B cell (primary cell): ENCODE measurements around the gene ABR. TPM values are rescaled to one million over a fixed set of nuclear protein-coding genes. Genes with fewer than 3 reads are reported as not detected.

Experiments
- ATAC-seq: fragments of 200-7000 bp; cut with Tn5 transposase; one replicate; pipeline ENCODE4 v1.10.0; 2021; ENCODE audit warnings: low read depth, mild to moderate bottlenecking, moderate number of reproducible peaks, moderate library complexity
- CTCF ChIA-PET: fragments of 350-600 bp; sonication (Branson Sonifier 250); formaldehyde crosslinking; loops from one replicate; lab custom pipeline; 2021; ENCODE audit warnings: antibody characterized with exemption, inconsistent platforms; lab: Charles Lee
- POLR2A ChIA-PET: fragments of 350-600 bp; sonication (Branson Sonifier 250); formaldehyde crosslinking; loops from one replicate; lab custom pipeline; 2021; ENCODE audit warnings: antibody characterized with exemption; lab: Charles Lee
- DNase-seq: peaks from one replicate; pipeline ENCODE4 v3.0.0; 2013
- H2AFZ ChIP-seq: 2 replicates; pipeline ENCODE4 v1.6.1; 2012; ENCODE audit warnings: mild to moderate bottlenecking, low read depth, low read length; ENCODE audit not compliant: insufficient read depth, poor library complexity, severe bottlenecking
- H3K27ac ChIP-seq, 2 donors: 1 replicate in 1 of 2; 2 replicates in 1 of 2; pipeline ENCODE4 v1.5.1; 2012 to 2013; ENCODE audit warnings: low read length in 2 of 2, mild to moderate bottlenecking in 2 of 2, moderate library complexity in 1 of 2
- H3K27me3 ChIP-seq, 4 experiments: fragments of 200-600 bp in 1 of 4; sonication (generic) in 1 of 4; replicated peaks in 1 of 4; 1 replicate in 2 of 4; 2 replicates in 2 of 4; pipeline versions ENCODE4 v1.6.1 to v1.7.0; 2013 to 2016; ENCODE audit warnings: low read length in 3 of 4, mild to moderate bottlenecking in 2 of 4, mixed read lengths in 1 of 4, moderate library complexity in 1 of 4; ENCODE audit not compliant: insufficient read depth in 4 of 4, control insufficient read depth in 3 of 4; ENCODE audit errors: control extremely low read depth in 1 of 4
- H3K36me3 ChIP-seq, 2 experiments: replicated peaks in 1 of 2; 1 replicate in 1 of 2; 2 replicates in 1 of 2; pipeline versions ENCODE4 v1.6.1 to v1.7.1; 2013; ENCODE audit warnings: low read length in 1 of 2; ENCODE audit not compliant: insufficient read depth in 2 of 2, control insufficient read depth in 1 of 2; ENCODE audit errors: control extremely low read depth in 1 of 2, extremely low read depth in 1 of 2
- H3K4me1 ChIP-seq, 2 donors: fragments of 200-600 bp in 1 of 2; sonication (generic) in 1 of 2; 1 replicate in 1 of 2; 2 replicates in 1 of 2; pipeline versions ENCODE4 v1.5.1 to v1.6.1; 2013 to 2017; ENCODE audit warnings: low read length in 2 of 2; ENCODE audit not compliant: control insufficient read depth in 2 of 2, insufficient read depth in 2 of 2
- H3K4me2 ChIP-seq: replicated peaks from 2 replicates; pipeline ENCODE3; 2012; ENCODE audit warnings: mild to moderate bottlenecking, low read depth, low read length; ENCODE audit not compliant: poor library complexity, severe bottlenecking
- H3K4me3 ChIP-seq, 5 experiments: fragments of 200-600 bp in 1 of 5; sonication (generic) in 1 of 5; 1 replicate in 3 of 5; 2 replicates in 2 of 5; pipeline versions ENCODE4 v1.5.1 to v1.7.0; 2011 to 2016; ENCODE audit warnings: low read length in 4 of 5, mild to moderate bottlenecking in 4 of 5, low read depth in 2 of 5, control low read depth in 1 of 5, moderate library complexity in 1 of 5; ENCODE audit not compliant: insufficient read depth in 1 of 5; ENCODE audit errors: control extremely low read depth in 1 of 5, extremely low read depth in 1 of 5
- H3K79me2 ChIP-seq: fragments of 200-600 bp; sonication (generic); one replicate; pipeline ENCODE4 v1.6.0; 2016; ENCODE audit warnings: low read length; ENCODE audit not compliant: control insufficient read depth, insufficient read depth
- H3K9ac ChIP-seq: fragments of 200-600 bp; sonication (generic); 2 replicates; pipeline ENCODE4 v1.6.1; 2017; ENCODE audit warnings: mild to moderate bottlenecking, low read length, moderate library complexity
- H3K9me3 ChIP-seq, 3 donors: one replicate each; pipeline versions ENCODE4 v1.6.1 to v1.7.1; 2013; ENCODE audit warnings: low read length in 2 of 3; ENCODE audit not compliant: control insufficient read depth in 2 of 3, insufficient read depth in 1 of 3; ENCODE audit errors: control extremely low read depth in 1 of 3
- H4K20me1 ChIP-seq: 2 replicates; pipeline ENCODE4 v1.6.0; 2012; ENCODE audit warnings: mild to moderate bottlenecking, low read length; ENCODE audit not compliant: insufficient read depth, control insufficient read depth, poor library complexity, severe bottlenecking
- H3K27ac Mint-ChIP-seq: one replicate; pipeline ENCODE4 v1.8.0; 2021; ENCODE audit warnings: mixed read lengths
- H3K27me3 Mint-ChIP-seq: one replicate; pipeline ENCODE4 v1.8.0; 2021; ENCODE audit warnings: mixed read lengths
- H3K4me1 Mint-ChIP-seq: one replicate; pipeline ENCODE4 v1.8.0; 2021; ENCODE audit warnings: mixed read lengths
- H3K4me3 Mint-ChIP-seq: one replicate; pipeline ENCODE4 v1.8.0; 2021; ENCODE audit warnings: mixed read lengths
- H3K9me3 Mint-ChIP-seq: one replicate; pipeline ENCODE4 v1.8.0; 2022; ENCODE audit warnings: mixed read lengths; ENCODE audit not compliant: insufficient read depth
- EZH2 ChIP-seq: IDR thresholded peaks from 2 replicates; pipeline ENCODE4 v1.6.1; 2012; ENCODE audit warnings: borderline replicate concordance, low read depth, mild to moderate bottlenecking, moderate library complexity, low read length; ENCODE audit not compliant: insufficient read depth, poor library complexity, severe bottlenecking
- WGBS: methylation state at CpG from one replicate; pipeline ENCODE4 v1.1.5; 2013; ENCODE audit warnings: missing lambda C conversion rate; ENCODE audit not compliant: insufficient coverage; 5-methylcytosine and 5-hydroxymethylcytosine counted together
- intact Hi-C: fragments of 100-400 bp; cut with micrococcal nuclease; formaldehyde crosslinking; loops from one replicate; pipeline ENCODE4 v1.10.0; 2022
- polyA plus RNA-seq: library from polyadenylated mRNA; depleted of rRNA; stranded (reverse); fragments of >200 nt; gene quantifications from 2 replicates; pipeline ENCODE4 v1.2.3, GENCODE V29; 2012
- total RNA-seq, 2 donors: library from RNA; stranded (reverse); fragments of 120-200 nt in 1 of 2; gene quantifications; 1 replicate in 1 of 2; 2 replicates in 1 of 2; pipeline versions ENCODE4 v1.2.3 to v1.2.4, GENCODE V29; 2013 to 2022
- TF ChIP-seq, protein P1 (sequence below): fragments of 200-600 bp; IDR thresholded peaks from one replicate; pipeline ENCODE4 v1.8.0; 2022; ENCODE audit warnings: antibody characterized with exemption, mild to moderate bottlenecking

Gene ABR
- total and polyA plus RNA-seq, 2 donors (not counting 1 experiment from before 2014, with no cell fraction given) = 79.8 to 262 TPM

DNA sequence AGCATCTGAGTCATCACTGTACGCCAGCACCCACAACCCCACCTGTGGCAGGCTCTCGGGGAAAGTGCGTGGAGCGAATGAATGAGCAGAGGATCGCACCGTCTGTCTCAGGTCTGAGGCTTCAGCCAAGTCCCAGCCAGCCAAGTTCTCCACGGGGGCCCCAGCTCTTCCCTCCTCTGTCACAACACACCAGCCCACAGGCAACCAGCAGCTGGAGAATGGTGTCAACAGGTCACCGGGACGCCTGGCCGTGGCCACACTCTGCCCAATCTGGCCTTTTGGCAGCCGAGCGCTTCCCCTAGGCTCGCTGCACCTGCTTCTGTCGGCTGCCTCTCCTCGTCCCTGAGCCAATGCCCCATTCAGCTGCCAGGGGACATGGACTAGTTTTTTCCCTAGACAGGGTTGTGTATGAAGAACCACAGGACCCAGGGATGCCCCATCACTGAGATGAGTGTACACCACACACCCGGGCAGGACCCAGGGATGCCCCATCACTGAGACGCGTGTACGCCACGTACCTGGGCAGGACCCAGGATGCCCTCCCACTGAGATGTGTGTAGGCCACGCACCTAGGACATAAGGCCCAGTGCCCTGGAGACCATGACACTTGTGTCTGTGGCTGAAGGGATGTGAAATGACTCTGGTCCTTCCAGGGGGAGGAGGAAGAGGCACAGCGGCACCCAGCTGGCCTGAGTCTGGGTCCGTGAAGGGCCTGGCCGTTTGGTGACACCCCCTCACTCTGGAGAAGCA lies 52.8 kb downstream of the ABR start:
- Histone ChIP-seq H3K4me3 (no peak overlapping the region), H3K9me3 (peaks cover 0 to 14% (median 3%) of the 10 kb centered on the region in 3 donors), H3K4me1 (peaks cover 12% of the 10 kb centered on the region in 2 donors), H3K27me3 (no peaks in the 10 kb centered on the region), H4K20me1 (peaks cover 90% of the 10 kb centered on the region), H2AFZ (no peak overlapping the region), H3K4me2 (no peak overlapping the region), H3K27ac (no peak overlapping the region), H3K36me3 (peaks cover 2 to 9% of the 10 kb centered on the region in 2 experiments), H3K9ac (no peak overlapping the region), H3K79me2 (peaks cover 74% of the 10 kb centered on the region)
- H3K4me3 Mint-ChIP-seq = no peak overlapping the region
- ATAC-seq (no peak), DNase-seq (no peak)
- intact Hi-C loops = no loop called here
- CTCF ChIA-PET = interaction anchor here (1.6 kb wide), 1 partner anchor 61 kb away, joined by 4 read pairs; no protein-coding TSS in a partner anchor
- 86% methylated on average over 21 of the region's 24 CpGs for WGBS
- no peak overlapping the region for H3K27ac Mint-ChIP-seq
- no peaks in the 10 kb centered on the region for H3K9me3 Mint-ChIP-seq
- TF ChIP-seq, protein P1, sequence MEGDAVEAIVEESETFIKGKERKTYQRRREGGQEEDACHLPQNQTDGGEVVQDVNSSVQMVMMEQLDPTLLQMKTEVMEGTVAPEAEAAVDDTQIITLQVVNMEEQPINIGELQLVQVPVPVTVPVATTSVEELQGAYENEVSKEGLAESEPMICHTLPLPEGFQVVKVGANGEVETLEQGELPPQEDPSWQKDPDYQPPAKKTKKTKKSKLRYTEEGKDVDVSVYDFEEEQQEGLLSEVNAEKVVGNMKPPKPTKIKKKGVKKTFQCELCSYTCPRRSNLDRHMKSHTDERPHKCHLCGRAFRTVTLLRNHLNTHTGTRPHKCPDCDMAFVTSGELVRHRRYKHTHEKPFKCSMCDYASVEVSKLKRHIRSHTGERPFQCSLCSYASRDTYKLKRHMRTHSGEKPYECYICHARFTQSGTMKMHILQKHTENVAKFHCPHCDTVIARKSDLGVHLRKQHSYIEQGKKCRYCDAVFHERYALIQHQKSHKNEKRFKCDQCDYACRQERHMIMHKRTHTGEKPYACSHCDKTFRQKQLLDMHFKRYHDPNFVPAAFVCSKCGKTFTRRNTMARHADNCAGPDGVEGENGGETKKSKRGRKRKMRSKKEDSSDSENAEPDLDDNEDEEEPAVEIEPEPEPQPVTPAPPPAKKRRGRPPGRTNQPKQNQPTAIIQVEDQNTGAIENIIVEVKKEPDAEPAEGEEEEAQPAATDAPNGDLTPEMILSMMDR = no peak
- TF ChIP-seq EZH2 = no peak
- H3K4me1 Mint-ChIP-seq = peaks cover 16% of the 10 kb centered on the region
- no peaks in the 10 kb centered on the region for H3K27me3 Mint-ChIP-seq
- POLR2A ChIA-PET = no interaction called here

DNA sequence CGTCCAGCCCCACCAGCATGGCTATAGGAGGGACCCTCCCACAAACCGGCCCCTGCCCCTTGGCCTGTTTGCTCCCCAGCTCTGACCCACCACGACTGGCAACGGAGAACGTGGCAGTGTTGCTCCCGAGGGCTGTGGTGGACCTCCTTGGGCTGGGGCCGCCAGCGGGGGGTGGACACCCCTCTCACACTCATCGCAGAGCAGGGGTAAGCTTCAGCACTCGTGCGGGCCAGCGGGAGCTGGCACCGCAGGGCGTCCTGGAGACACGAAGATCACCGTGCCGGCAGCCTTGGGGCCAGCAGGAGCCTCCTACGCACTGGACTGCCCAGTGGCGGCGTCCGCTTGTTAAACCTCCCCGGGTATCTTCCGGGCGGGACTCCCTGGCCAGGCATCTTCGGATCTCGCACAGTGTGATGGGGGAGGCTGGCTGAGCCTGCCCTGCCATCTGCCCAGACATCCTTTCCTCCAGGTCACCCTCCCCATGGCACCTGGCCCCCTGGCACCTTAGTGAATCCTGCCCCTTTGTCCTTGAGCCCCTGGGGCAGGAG lies 53.5 kb downstream of the ABR start:
- peaks cover 0 to 14% (median 3%) of the 10 kb centered on the region in 3 donors for H3K9me3 ChIP-seq
- no peak overlapping the region for H3K27ac ChIP-seq
- H2AFZ ChIP-seq = no peak overlapping the region
- no peak overlapping the region for H3K4me3 ChIP-seq
- TF ChIP-seq EZH2 = no peak
- TF ChIP-seq, protein P1 = no peak
- Mint-ChIP-seq H3K4me3 (no peak overlapping the region), H3K9me3 (no peaks in the 10 kb centered on the region), H3K4me1 (peaks cover 15% of the 10 kb centered on the region), H3K27ac (no peak overlapping the region), H3K27me3 (no peaks in the 10 kb centered on the region)
- H3K27me3 ChIP-seq = no peaks in the 10 kb centered on the region
- ATAC-seq = no peak
- peaks cover 79% of the 10 kb centered on the region for H3K79me2 ChIP-seq
- no peak overlapping the region for H3K4me2 ChIP-seq
- POLR2A ChIA-PET = no interaction called here
- H4K20me1 ChIP-seq = peaks cover 95% of the 10 kb centered on the region
- H3K9ac ChIP-seq = no peak overlapping the region
- CTCF ChIA-PET = interaction anchor here (1.6 kb wide), 1 partner anchor 61 kb away, joined by 4 read pairs; no protein-coding TSS in a partner anchor
- WGBS = 90% methylated on average over 19 of the region's 26 CpGs
- intact Hi-C loops = no loop called here
- H3K36me3 ChIP-seq = peaks cover 2 to 9% of the 10 kb centered on the region in 2 experiments
- DNase-seq = no peak
- peaks cover 12% of the 10 kb centered on the region in 2 donors for H3K4me1 ChIP-seq
